Measurements from ENCODE around the gene PCDHGB5. TPM values are rescaled to one million over a fixed set of nuclear protein-coding genes. Genes with fewer than 3 reads are reported as not detected.
"Not testable (repeated sequence)": the region's sequence is repeated elsewhere in the genome, so short reads cannot be mapped to it uniquely, and the experiment has no call there.

PCDHGB5 gene
- total and polyA plus RNA-seq, 4 donors: 2.0 to 18.2 (median 8.4) TPM

- WGBS, 2 donors: 12 to 13% methylated on average over 27 of the region's 27 CpGs
- Histone ChIP-seq H3K4me1 (ENCODE audit: control insufficient read depth in 1 of 2, insufficient read depth in 2 of 2, low read length in 2 of 2) (no peaks in the 10 kb centered on the region), H3K9me3 (ENCODE audit: control insufficient read depth, low read length) (peaks cover 45% of the 10 kb centered on the region), H3K27me3 (ENCODE audit: control insufficient read depth in 1 of 2, insufficient read depth in 2 of 2, low read length in 1 of 2) (no peaks in the 10 kb centered on the region), H3K4me3 (ENCODE audit: low read length in 2 of 2) (no peak within 1 kb of the TSS), H3K27ac (ENCODE audit: low read depth in 1 of 2, low read length in 2 of 2) (no peak within 1 kb of the TSS), H3K36me3 (ENCODE audit: control insufficient read depth in 1 of 2, insufficient read depth in 2 of 2, low read length in 1 of 2) (no peaks in the 10 kb centered on the region)
- DNase-seq (peak in 1 of 2 donors; percentile 66), ATAC-seq (ENCODE audit: low FRiP score) (no peak)
- intact Hi-C loops (cut with DNase I): loop anchor here in 1 of 2 donors (5.0 kb wide), 1 partner anchor 49 kb away; the partner anchor contains the start of gene PCDHGA11
Measured at GRCh38 chr5:141373673-141374317, 24.0 kb upstream of the PCDHGB5 start, which contains the start of gene PCDHGA6. Gene PCDHGA6, plus strand, starts transcription at chr5:141373891. Its CDS starts 193 bp downstream, at chr5:141374084.

- intact Hi-C loops (cut with DNase I): loop anchor here in 1 of 2 donors (5.0 kb wide), 1 partner anchor 48 kb away; the partner anchor contains the start of gene PCDHGA11
- no peaks in the 10 kb centered on the region for H3K27me3 ChIP-seq (ENCODE audit: control insufficient read depth in 1 of 2, insufficient read depth in 2 of 2, low read length in 1 of 2)
- no peak overlapping the region for H3K27ac ChIP-seq (ENCODE audit: low read depth in 1 of 2, low read length in 2 of 2)
- WGBS, 2 donors: 48 to 50% methylated on average over 14 of the region's 14 CpGs
- H3K4me3 ChIP-seq (ENCODE audit: low read length in 2 of 2): no peak overlapping the region
- H3K9me3 ChIP-seq (ENCODE audit: control insufficient read depth, low read length): peaks cover 45% of the 10 kb centered on the region
- H3K4me1 ChIP-seq (ENCODE audit: control insufficient read depth in 1 of 2, insufficient read depth in 2 of 2, low read length in 2 of 2): no peaks in the 10 kb centered on the region
- ATAC-seq (ENCODE audit: low FRiP score): no peak
- DNase-seq: no peak
- no peaks in the 10 kb centered on the region for H3K36me3 ChIP-seq (ENCODE audit: control insufficient read depth in 1 of 2, insufficient read depth in 2 of 2, low read length in 1 of 2)
Measured at GRCh38 chr5:141374627-141375026, 23.1 kb upstream of the PCDHGB5 start.

- 28 to 46% methylated on average over 28 to 43 of the region's 48 CpGs for WGBS, 2 donors
- H3K27ac ChIP-seq (ENCODE audit: low read depth in 1 of 2, low read length in 2 of 2); H3K27me3 ChIP-seq (ENCODE audit: control insufficient read depth in 1 of 2, insufficient read depth in 2 of 2, low read length in 1 of 2); H3K36me3 ChIP-seq (ENCODE audit: control insufficient read depth in 1 of 2, insufficient read depth in 2 of 2, low read length in 1 of 2); H3K4me3 ChIP-seq (ENCODE audit: low read length in 2 of 2); H3K4me1 ChIP-seq (ENCODE audit: control insufficient read depth in 1 of 2, insufficient read depth in 2 of 2, low read length in 2 of 2); ATAC-seq (ENCODE audit: low FRiP score); intact Hi-C loops (cut with DNase I): not testable (repeated sequence)
- peaks cover 39% of the 10 kb centered on the region for H3K9me3 ChIP-seq (ENCODE audit: control insufficient read depth, low read length)
- peak in 1 of 2 donors; percentile 61 for DNase-seq
Measured at GRCh38 chr5:141375444-141376155, 22.1 kb upstream of the PCDHGB5 start.

- peaks cover 20% of the 10 kb centered on the region for H3K9me3 ChIP-seq (ENCODE audit: control insufficient read depth, low read length)
- H3K4me3 ChIP-seq (ENCODE audit: low read length in 2 of 2): no peak within 1 kb of the TSS
- no peak within 1 kb of the TSS for H3K27ac ChIP-seq (ENCODE audit: low read depth in 1 of 2, low read length in 2 of 2)
- ATAC-seq (ENCODE audit: low FRiP score) (no peak), DNase-seq (peak in 1 of 2 donors; percentile 58)
- no peaks in the 10 kb centered on the region for H3K4me1 ChIP-seq (ENCODE audit: control insufficient read depth in 1 of 2, insufficient read depth in 2 of 2, low read length in 2 of 2)
- intact Hi-C loops (cut with DNase I): no loop called here
- 13 to 14% methylated on average over 37 of the region's 37 CpGs for WGBS, 2 donors
- no peaks in the 10 kb centered on the region for H3K27me3 ChIP-seq (ENCODE audit: control insufficient read depth in 1 of 2, insufficient read depth in 2 of 2, low read length in 1 of 2)
- H3K36me3 ChIP-seq (ENCODE audit: control insufficient read depth in 1 of 2, insufficient read depth in 2 of 2, low read length in 1 of 2): no peaks in the 10 kb centered on the region
Measured at GRCh38 chr5:141382469-141383294, 15.1 kb upstream of the PCDHGB5 start, which contains the start of gene PCDHGA7. Gene PCDHGA7, plus strand, starts transcription at chr5:141382742. Its CDS starts 158 bp downstream, at chr5:141382900.

- Histone ChIP-seq H3K27me3 (ENCODE audit: control insufficient read depth in 1 of 2, insufficient read depth in 2 of 2, low read length in 1 of 2) (no peaks in the 10 kb centered on the region), H3K4me1 (ENCODE audit: control insufficient read depth in 1 of 2, insufficient read depth in 2 of 2, low read length in 2 of 2) (no peaks in the 10 kb centered on the region), H3K9me3 (ENCODE audit: control insufficient read depth, low read length) (peaks cover 20% of the 10 kb centered on the region), H3K4me3 (ENCODE audit: low read length in 2 of 2) (no peak overlapping the region), H3K27ac (ENCODE audit: low read depth in 1 of 2, low read length in 2 of 2) (no peak overlapping the region), H3K36me3 (ENCODE audit: control insufficient read depth in 1 of 2, insufficient read depth in 2 of 2, low read length in 1 of 2) (no peaks in the 10 kb centered on the region)
- intact Hi-C loops (cut with DNase I): no loop called here
- 27 to 37% methylated on average over 21 of the region's 21 CpGs for WGBS, 2 donors
- no peak for ATAC-seq (ENCODE audit: low FRiP score)
- peak in 1 of 2 donors; percentile 43 for DNase-seq
Measured at GRCh38 chr5:141383345-141383744, 14.4 kb upstream of the PCDHGB5 start.

- DNase-seq: peak in 1 of 2 donors; percentile 56
- no peaks in the 10 kb centered on the region for H3K36me3 ChIP-seq (ENCODE audit: control insufficient read depth in 1 of 2, insufficient read depth in 2 of 2, low read length in 1 of 2)
- H3K27me3 ChIP-seq (ENCODE audit: control insufficient read depth in 1 of 2, insufficient read depth in 2 of 2, low read length in 1 of 2): no peaks in the 10 kb centered on the region
- no peaks in the 10 kb centered on the region for H3K4me1 ChIP-seq (ENCODE audit: control insufficient read depth in 1 of 2, insufficient read depth in 2 of 2, low read length in 2 of 2)
- no peak overlapping the region for H3K27ac ChIP-seq (ENCODE audit: low read depth in 1 of 2, low read length in 2 of 2)
- peaks cover 31% of the 10 kb centered on the region for H3K9me3 ChIP-seq (ENCODE audit: control insufficient read depth, low read length)
- no peak for ATAC-seq (ENCODE audit: low FRiP score)
- intact Hi-C loops (cut with DNase I): no loop called here
- H3K4me3 ChIP-seq (ENCODE audit: low read length in 2 of 2): no peak overlapping the region
- 39 to 43% methylated on average over 43 of the region's 43 CpGs for WGBS, 2 donors
Measured at GRCh38 chr5:141384471-141385267, 13.1 kb upstream of the PCDHGB5 start.

- H3K27ac ChIP-seq (ENCODE audit: low read depth in 1 of 2, low read length in 2 of 2); H3K36me3 ChIP-seq (ENCODE audit: control insufficient read depth in 1 of 2, insufficient read depth in 2 of 2, low read length in 1 of 2); intact Hi-C loops (cut with DNase I); H3K4me3 ChIP-seq (ENCODE audit: low read length in 2 of 2); H3K4me1 ChIP-seq (ENCODE audit: control insufficient read depth in 1 of 2, insufficient read depth in 2 of 2, low read length in 2 of 2); ATAC-seq (ENCODE audit: low FRiP score); H3K27me3 ChIP-seq (ENCODE audit: control insufficient read depth in 1 of 2, insufficient read depth in 2 of 2, low read length in 1 of 2): not testable (repeated sequence)
- DNase-seq: peak in 1 of 2 donors; percentile 74
- peaks cover 36% of the 10 kb centered on the region for H3K9me3 ChIP-seq (ENCODE audit: control insufficient read depth, low read length)
- 7 to 12% methylated on average over 17 to 22 of the region's 40 CpGs for WGBS, 2 donors
Measured at GRCh38 chr5:141387557-141388311, 10.0 kb upstream of the PCDHGB5 start, which contains the start of gene PCDHGB4. Gene PCDHGB4, plus strand, starts transcription at chr5:141387698. Its CDS starts 187 bp downstream, at chr5:141387885.

Data from aorta (tissue), 5 donors.